ENCODE results near the gene DEFB128.
"Not testable (repeated sequence)": the region's sequence is repeated elsewhere in the genome, so short reads cannot be mapped to it uniquely, and the experiment has no call there.

The DEFB128 gene

DNA sequence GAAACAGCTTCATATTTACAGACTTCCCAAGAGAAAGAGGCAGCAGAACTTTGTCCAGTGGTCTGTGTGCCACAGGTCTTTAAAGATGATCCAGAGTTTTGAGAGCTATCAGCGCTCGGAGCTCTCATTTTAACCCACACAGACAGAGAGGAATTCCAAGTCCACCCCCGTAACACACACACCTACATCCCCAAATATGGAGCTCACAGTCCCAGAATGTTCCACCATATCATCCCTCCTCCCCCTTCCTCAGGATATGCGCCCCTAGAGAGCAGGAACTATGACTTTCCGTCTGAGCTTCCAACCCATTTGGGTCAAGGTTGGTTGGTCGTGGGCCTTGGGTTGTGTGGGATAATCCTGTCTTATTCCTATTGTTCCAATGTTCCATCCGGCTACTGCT lies at the start of gene DEFB128:
Gene DEFB128, minus strand, starts transcription at position 101 of the 400 bp plus-strand sequence. Its CDS starts 88 bp downstream, at position 13.
- no peaks in the 10 kb centered on the region for H3K36me3 Mint-ChIP-seq (ENCODE audit: low read depth)
- peaks cover 52% of the 10 kb centered on the region for H3K27me3 Mint-ChIP-seq
- no peak within 1 kb of the TSS for H3K27ac Mint-ChIP-seq
- no peaks in the 10 kb centered on the region for H3K4me1 Mint-ChIP-seq (ENCODE audit: low read depth)
- H3K4me3 Mint-ChIP-seq, result no peak within 1 kb of the TSS
- no peaks in the 10 kb centered on the region for H3K9me3 Mint-ChIP-seq

DNA sequence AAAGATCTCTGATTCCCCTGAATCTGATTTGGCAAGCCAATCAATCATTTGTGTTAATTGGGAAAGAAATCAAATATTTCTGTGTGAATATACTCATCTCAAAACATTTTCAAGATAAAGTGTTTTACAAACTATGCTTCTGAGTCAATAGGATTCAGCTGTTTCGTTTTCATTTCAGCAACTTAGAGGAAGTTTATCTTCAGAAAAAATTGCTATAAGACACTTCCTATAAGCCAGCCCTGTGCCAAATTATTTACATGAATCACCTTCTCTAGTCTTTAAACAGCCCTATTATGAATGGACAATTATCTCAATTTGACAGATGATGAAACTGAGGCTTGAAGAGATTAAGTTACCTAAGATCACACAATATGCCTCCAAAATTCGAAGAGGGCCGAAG lies 48.4 kb upstream of the DEFB128 start:
- H3K27ac Mint-ChIP-seq, result peak overlapping the region; percentile 34
- no peaks in the 10 kb centered on the region for H3K27me3 Mint-ChIP-seq
- peak overlapping the region; percentile 40 for H3K4me3 Mint-ChIP-seq
- no peaks in the 10 kb centered on the region for H3K9me3 Mint-ChIP-seq
- H3K36me3 Mint-ChIP-seq (ENCODE audit: low read depth), result no peaks in the 10 kb centered on the region
- H3K4me1 Mint-ChIP-seq (ENCODE audit: low read depth), result peaks cover 22% of the 10 kb centered on the region

DNA sequence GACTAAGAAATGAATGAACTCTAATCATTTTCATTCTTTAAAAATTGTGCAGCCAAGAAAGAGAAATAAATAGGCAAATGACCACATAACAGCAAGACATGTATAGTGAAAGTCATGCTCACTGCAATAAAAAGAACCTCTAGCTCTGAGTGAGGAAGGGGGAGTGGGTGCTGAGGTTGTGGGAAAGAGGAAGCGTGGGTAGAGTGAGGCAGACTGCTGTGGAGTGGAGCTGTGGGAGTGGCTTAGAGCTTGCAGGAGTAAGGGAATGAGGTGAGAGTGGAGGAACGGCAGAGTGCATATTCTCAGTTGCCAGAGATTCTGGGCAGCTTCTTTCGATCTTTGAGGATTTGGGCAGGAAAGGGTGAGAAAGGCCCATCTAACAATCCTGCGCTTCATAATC lies 48.0 kb upstream of the DEFB128 start:
- H3K4me1 Mint-ChIP-seq (ENCODE audit: low read depth), result peaks cover 22% of the 10 kb centered on the region
- H3K36me3 Mint-ChIP-seq (ENCODE audit: low read depth), result no peaks in the 10 kb centered on the region

DNA sequence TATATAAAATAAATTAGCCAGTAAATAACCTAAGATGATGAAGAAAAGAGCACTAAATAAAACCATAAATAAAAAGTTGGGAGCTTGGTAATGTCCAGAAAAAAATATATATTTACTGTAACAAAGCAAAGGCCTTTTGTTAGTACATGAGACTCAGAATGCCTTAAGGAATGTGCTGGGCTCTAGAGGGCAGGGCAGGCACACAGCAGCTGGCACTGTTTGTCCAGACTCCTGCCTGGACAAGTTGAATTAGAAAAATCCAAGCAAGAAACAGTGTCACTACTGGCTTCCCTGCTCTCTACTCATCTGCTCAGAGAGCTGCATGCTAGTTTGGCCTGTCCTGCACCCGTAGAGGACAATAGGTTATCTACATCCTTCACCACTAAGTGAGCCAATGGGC lies 46.4 kb upstream of the DEFB128 start:
- no peaks in the 10 kb centered on the region for H3K9me3 Mint-ChIP-seq
- H3K4me1 Mint-ChIP-seq (ENCODE audit: low read depth), result peaks cover 22% of the 10 kb centered on the region
- H3K36me3 Mint-ChIP-seq (ENCODE audit: low read depth), result no peaks in the 10 kb centered on the region
- H3K4me3 Mint-ChIP-seq, result no peak overlapping the region
- no peaks in the 10 kb centered on the region for H3K27me3 Mint-ChIP-seq
- no peak overlapping the region for H3K27ac Mint-ChIP-seq

More for the DNA sequence above, 48.0 kb upstream of the DEFB128 start:
- no peaks in the 10 kb centered on the region for H3K9me3 Mint-ChIP-seq
- peak overlapping the region; percentile 40 for H3K4me3 Mint-ChIP-seq
- H3K27ac Mint-ChIP-seq, result peak overlapping the region; percentile 34
- no peaks in the 10 kb centered on the region for H3K27me3 Mint-ChIP-seq

DNA sequence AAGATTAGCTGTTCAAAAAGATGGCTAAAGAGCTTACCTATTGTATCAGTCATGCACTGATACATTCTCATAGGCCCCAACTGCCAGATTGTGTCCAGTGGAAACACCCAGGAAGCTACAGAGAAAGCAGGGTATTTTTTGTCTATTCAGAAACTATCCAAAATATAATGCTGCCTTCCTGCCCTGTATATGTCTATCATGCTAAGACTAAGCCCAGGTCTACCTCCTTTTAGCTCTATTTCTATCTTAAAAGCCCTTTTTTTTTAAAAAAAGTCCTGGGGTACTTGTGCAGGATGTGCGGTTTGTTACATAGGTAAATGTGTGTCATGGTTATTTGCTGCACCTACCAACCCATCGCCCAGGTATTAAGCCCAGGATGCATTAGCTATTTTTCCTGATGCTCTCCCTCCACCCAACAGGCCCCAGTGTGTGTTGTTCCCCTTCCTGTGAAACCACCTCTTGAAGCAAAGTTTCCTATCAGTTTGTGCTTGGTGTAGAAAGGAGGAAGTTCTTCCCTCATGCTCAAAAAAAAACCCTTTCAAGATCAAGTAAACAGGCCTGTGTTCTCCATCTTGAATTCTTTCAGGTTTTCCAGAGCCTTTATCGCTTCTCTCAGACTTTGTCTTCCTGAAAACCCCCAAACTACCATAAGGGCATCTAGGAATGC lies 38.1 kb upstream of the DEFB128 start:
- Mint-ChIP-seq H3K9me3 (no peaks in the 10 kb centered on the region), H3K4me3 (no peak overlapping the region), H3K27me3 (peaks cover 4% of the 10 kb centered on the region), H3K4me1 (ENCODE audit: low read depth) (peaks cover 19% of the 10 kb centered on the region), H3K36me3 (ENCODE audit: low read depth) (no peaks in the 10 kb centered on the region), H3K27ac (peak overlapping the region; percentile 64)

DNA sequence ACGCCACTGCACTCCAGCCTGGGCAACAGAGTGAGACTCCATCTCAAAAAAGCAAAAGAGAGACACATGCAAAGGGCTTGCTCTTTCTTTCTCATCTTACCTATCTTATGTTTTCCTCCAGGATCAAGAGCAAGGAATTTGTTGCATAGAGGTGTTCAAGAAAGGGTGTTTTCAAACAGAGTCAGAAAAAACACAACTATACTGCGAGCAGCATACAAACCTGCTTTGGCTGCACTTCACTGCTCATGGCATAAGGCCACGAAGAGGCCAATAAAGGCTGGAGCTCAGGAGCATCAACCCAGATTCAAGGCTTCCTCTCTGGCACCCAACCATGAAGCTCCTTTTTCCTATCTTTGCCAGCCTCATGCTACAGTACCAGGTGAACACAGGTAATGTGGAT lies 37.4 kb upstream of the DEFB128 start, which contains the start of gene DEFB129:
Gene DEFB129, plus strand, starts transcription at position 301 of the 400 bp plus-strand sequence. Its CDS starts 31 bp downstream, at position 332.
- Mint-ChIP-seq H3K27ac (peak within 1 kb of the TSS; percentile 64), H3K27me3 (peaks cover 4% of the 10 kb centered on the region), H3K4me3 (no peak within 1 kb of the TSS), H3K4me1 (ENCODE audit: low read depth) (peaks cover 19% of the 10 kb centered on the region), H3K36me3 (ENCODE audit: low read depth) (no peaks in the 10 kb centered on the region), H3K9me3 (no peaks in the 10 kb centered on the region)

DNA sequence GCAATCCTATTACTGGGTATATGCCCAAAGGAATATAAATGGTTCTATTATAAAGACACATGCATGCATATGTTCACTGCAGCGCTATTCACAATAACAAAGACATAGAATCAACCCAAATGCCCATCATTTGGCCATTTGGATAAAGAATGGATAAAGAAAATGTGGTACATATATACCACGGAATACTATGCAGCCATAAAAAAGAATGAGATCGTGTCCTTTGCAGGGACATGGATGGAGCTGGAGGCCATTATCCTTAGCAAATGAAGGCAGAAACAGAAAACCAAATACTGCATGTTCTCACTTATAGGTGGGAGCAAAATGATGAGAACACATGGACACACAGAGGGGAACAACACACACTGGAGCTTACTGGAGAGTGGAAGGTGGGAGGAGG lies 36.4 kb upstream of the DEFB128 start:
- not testable (repeated sequence) for H3K27ac Mint-ChIP-seq; H3K36me3 Mint-ChIP-seq (ENCODE audit: low read depth); H3K27me3 Mint-ChIP-seq; H3K9me3 Mint-ChIP-seq; H3K4me3 Mint-ChIP-seq
- H3K4me1 Mint-ChIP-seq (ENCODE audit: low read depth), result peaks cover 19% of the 10 kb centered on the region

DNA sequence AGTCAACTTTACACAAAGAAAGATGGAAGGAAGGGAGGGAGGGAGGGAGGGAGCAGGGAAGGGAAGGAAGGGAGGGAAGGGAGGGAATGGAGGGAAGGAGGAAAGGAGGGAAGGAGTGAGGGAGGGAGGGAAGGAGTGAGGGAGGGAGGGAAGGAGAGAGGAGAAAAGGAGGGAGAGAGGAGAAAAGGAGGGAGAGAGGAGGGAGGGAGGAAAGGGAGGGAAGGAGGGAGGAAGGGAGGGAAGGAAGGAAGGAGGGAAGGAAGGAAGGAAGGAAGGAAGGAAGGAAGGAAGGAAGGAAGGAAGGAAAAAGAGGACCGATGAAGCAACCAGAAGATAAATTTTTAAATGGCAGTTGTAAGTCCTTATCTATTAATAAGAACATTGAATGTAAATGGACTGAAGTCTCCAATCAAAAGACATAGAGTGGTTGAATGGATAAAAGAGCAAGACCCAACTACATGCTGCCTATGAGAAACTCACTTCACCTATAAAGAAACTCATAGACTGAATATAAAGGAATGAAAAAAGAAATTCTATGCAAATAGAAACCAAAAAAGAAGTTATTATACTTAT lies 31.8 kb upstream of the DEFB128 start:
- Mint-ChIP-seq H3K4me1 (ENCODE audit: low read depth) (no peaks in the 10 kb centered on the region), H3K27ac (no peak overlapping the region), H3K27me3 (peaks cover 31% of the 10 kb centered on the region)

DNA sequence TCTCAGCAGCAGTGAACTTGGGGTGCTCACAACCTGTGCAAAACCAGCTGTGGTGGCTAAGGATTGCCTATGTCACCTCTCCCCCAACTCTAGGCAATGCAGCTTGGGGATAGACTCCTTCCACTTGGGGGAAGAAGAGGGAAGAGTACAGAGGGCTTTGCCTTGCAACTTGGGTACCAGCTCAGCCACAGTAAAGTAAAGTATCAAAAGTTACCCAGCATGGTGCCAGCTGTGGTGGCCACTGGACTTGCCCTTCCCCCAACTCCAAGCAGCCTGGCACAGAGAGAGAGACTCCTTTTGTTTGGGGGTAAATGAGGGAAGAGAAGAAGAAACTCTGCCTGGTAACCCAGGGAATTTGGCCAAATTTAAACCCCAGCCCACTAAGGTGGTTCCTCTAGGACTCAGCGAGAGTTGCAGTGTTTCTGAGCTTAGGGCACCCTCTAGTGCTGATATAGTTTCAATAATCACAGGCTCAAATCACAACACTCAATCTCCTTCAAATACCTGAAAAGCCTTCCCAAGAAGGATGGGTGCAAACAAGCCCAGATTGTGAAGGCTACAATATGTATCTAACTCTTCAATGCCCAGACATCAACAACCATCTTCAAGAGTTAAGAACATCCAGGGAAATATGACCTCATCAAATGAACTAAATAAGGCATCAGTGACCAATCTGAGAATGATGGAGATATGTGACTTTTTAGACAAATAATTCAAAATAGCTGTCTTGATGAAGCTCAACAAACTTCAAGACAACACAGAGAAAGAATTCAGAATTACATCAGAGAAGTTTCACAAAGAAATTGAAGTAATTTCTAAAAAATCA lies 30.0 kb upstream of the DEFB128 start:
- no peaks in the 10 kb centered on the region for H3K36me3 Mint-ChIP-seq (ENCODE audit: low read depth)
- H3K27ac Mint-ChIP-seq, result no peak overlapping the region
- no peaks in the 10 kb centered on the region for H3K4me1 Mint-ChIP-seq (ENCODE audit: low read depth)
- H3K4me3 Mint-ChIP-seq, result no peak overlapping the region
- peaks cover 31% of the 10 kb centered on the region for H3K27me3 Mint-ChIP-seq
- H3K9me3 Mint-ChIP-seq, result no peaks in the 10 kb centered on the region

More for the DNA sequence above, 31.8 kb upstream of the DEFB128 start:
- Mint-ChIP-seq H3K9me3 (no peaks in the 10 kb centered on the region), H3K4me3 (no peak overlapping the region), H3K36me3 (ENCODE audit: low read depth) (no peaks in the 10 kb centered on the region)

DNA sequence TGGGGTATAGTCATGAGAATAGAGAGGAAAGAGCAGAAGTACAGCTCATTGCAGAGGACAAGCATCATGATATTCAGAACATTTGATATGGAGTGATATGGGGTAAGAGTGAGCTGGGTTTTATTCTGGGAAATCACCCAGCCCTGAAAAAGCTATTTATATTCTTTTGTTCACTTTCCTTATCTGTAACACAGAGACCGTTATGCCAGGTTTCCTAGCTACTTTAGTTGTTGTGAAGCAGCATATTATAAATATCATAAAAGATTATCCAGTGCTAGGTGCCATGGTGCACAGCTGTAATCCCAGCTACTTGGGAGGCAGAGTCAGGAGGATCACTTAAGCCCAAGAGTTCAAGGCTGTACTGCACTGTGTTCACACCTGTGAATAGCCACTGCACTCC lies 27.8 kb upstream of the DEFB128 start:
- Mint-ChIP-seq H3K9me3 (no peaks in the 10 kb centered on the region), H3K27me3 (peaks cover 27% of the 10 kb centered on the region), H3K36me3 (ENCODE audit: low read depth) (no peaks in the 10 kb centered on the region), H3K4me3 (no peak overlapping the region), H3K27ac (no peak overlapping the region), H3K4me1 (ENCODE audit: low read depth) (no peaks in the 10 kb centered on the region)

DNA sequence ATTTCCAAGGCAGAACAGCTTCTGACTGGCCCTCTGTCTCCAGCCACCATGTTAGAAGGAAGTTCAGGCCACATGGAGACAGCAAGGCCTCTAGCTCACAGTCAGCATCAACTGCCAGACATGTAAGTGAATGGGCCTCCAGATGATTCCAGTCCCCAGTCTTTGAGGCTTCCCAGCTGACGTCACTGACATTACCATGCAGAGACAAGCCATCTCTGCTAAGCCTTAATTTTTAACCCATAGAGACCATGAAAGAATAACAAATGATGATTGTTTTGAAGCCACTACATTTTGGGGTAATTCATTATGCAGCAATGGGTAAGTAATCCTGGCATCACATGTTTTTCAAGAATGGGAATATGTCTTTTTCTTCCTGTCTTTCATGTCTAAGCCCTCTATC lies 26.3 kb upstream of the DEFB128 start:
- Mint-ChIP-seq H3K4me1 (ENCODE audit: low read depth) (no peaks in the 10 kb centered on the region), H3K36me3 (ENCODE audit: low read depth) (no peaks in the 10 kb centered on the region), H3K27ac (no peak overlapping the region), H3K27me3 (peaks cover 25% of the 10 kb centered on the region), H3K9me3 (no peaks in the 10 kb centered on the region), H3K4me3 (no peak overlapping the region)

DNA sequence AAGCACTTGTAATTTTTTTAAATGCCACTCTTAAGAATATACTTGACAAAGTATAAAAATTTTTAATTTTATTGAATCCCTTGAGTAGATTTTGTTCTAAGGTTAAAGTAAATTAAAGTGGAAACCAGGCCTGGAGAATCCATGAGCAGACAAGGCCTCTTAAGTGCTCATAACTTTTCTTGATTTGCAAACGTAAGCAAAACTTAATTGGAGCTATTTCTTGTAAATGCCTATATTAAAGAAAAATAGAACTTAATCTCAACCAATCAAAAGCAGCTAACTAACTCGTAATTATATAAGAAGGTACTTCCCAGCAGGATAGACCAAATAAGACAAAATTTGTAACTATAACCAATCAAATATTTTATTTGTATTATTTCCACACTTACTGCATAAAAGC lies 24.9 kb upstream of the DEFB128 start:
- H3K27ac Mint-ChIP-seq, result no peak overlapping the region
- H3K4me1 Mint-ChIP-seq (ENCODE audit: low read depth), result no peaks in the 10 kb centered on the region
- no peaks in the 10 kb centered on the region for H3K9me3 Mint-ChIP-seq
- no peak overlapping the region for H3K4me3 Mint-ChIP-seq
- H3K27me3 Mint-ChIP-seq, result peaks cover 13% of the 10 kb centered on the region
- H3K36me3 Mint-ChIP-seq (ENCODE audit: low read depth), result no peaks in the 10 kb centered on the region

DNA sequence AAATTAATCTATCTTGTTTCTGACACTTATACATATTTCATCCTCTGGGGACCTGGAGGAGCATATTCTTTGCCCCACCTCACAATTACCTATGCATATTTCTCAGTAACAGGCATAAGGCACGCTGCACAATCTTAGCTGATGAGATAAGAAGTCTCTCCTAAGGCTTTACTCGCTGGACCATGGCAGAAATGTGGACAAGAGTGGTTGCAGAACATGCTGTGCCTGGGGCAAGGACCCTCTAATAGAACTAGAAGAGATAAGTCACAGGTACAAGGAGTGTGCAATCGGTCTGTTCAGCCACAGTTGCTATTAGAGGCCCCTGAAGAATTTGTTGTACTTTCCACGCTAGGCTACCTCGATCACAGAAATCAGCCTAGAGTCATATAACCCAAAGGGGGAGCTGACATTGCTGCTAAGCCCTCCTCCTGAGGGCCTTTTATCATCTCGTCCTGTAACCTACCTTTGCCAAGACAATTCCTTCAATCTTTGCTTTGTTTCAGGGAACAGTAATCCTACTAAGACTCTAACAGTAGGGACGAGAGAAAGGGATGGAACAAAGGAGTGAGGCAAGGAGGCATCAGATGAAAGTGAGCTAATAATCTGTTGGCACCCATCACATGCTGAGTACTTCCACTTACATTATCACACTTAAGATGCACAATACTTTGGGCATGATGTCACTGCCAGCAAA lies 21.4 kb upstream of the DEFB128 start:
- no peaks in the 10 kb centered on the region for H3K4me1 Mint-ChIP-seq (ENCODE audit: low read depth)
- no peaks in the 10 kb centered on the region for H3K9me3 Mint-ChIP-seq
- no peaks in the 10 kb centered on the region for H3K36me3 Mint-ChIP-seq (ENCODE audit: low read depth)
- H3K27ac Mint-ChIP-seq, result no peak overlapping the region
- H3K27me3 Mint-ChIP-seq, result no peaks in the 10 kb centered on the region
- no peak overlapping the region for H3K4me3 Mint-ChIP-seq

DNA sequence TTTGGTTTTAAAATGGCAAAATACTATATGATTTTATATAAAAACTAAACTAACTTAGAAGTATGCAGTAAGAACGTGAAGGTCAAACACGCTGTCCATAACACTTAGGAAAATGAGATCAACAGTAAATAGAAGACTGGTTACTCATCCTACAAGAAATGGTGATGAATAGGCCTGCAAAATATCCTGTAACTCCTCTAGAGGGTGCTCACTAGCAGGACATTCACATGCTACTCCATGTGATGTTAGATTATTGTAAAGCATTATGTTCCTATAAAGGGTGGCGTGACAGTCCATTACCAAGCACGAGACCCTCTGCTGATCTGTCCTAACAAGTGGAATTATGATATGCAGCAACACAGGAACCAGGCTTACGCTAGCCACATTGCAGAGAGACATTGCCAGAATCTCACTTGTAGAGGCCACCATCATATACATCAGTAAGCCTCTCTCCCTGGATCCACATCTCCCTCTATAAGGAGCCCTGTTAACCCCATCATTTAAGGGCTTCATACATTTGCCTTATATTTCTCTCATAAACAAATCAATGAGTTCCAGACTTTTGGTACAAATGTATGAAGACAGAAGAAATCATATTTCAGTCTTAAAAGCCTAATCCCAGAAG lies 19.5 kb upstream of the DEFB128 start:
- Mint-ChIP-seq H3K9me3 (no peaks in the 10 kb centered on the region), H3K27ac (no peak overlapping the region), H3K4me3 (no peak overlapping the region), H3K36me3 (ENCODE audit: low read depth) (no peaks in the 10 kb centered on the region), H3K4me1 (ENCODE audit: low read depth) (no peaks in the 10 kb centered on the region), H3K27me3 (peaks cover 6% of the 10 kb centered on the region)
